Neural cell (in vitro differentiated cells): ENCODE data around the gene RIPK3.

Experiments used
- CTCF ChIP-seq: fragments of 450-650 bp; IDR thresholded peaks from 2 replicates; pipeline ENCODE4 v1.5.1; 2014; ENCODE audit warnings: antibody characterized with exemption, mild to moderate bottlenecking, moderate library complexity; ENCODE audit not compliant: poor library complexity, severe bottlenecking
- POLR2AphosphoS5 ChIP-seq: IDR thresholded peaks from 2 replicates; pipeline ENCODE4 v1.6.1; 2012
- REST ChIP-seq: IDR thresholded peaks from 2 replicates; pipeline ENCODE4 v1.6.1; 2012; ENCODE audit warnings: borderline replicate concordance
- SMC3 ChIP-seq: fragments of 450-650 bp; conservative IDR thresholded peaks from 2 replicates; pipeline ENCODE4 v1.6.1; 2014; ENCODE audit warnings: antibody characterized with exemption, mild to moderate bottlenecking, moderate library complexity; ENCODE audit not compliant: poor library complexity
- TAF1 ChIP-seq: IDR thresholded peaks from 2 replicates; pipeline ENCODE4 v1.6.1; 2012; ENCODE audit warnings: low read depth

DNA sequence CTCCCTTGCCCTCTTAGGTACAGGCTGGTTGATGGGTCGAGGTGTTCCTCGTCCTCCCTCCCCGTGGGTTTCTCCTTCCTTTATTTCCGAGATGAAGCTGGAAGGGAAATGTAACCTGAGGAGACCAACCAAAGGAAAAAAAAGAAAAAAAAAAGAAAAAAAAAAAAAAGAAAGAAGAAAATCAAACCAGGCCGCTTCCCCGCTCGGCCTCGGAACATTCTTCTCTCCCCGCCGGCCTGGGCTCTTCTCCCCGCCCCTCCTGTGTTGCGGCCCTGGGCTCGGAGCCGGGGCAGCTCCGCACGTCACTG is 26.6 kb upstream of the RIPK3 start:
- TF ChIP-seq SMC3 = no peak
- TF ChIP-seq CTCF = no peak
- TF ChIP-seq REST = no peak
- TF ChIP-seq TAF1 = no peak
- TF ChIP-seq POLR2AphosphoS5 = no peak
